ENCODE results near the gene ANKH. TPM values are rescaled to one million over a fixed set of nuclear protein-coding genes. Genes with fewer than 3 reads are reported as not detected.

Gene ANKH
- total RNA-seq, 1 experiment from 2014 or later, result 81.4 TPM

- POLR2A ChIA-PET (ENCODE audit: unreplicated experiment), result no interaction called here
- Histone ChIP-seq H4K20me1 (ENCODE audit: insufficient read depth) (no peaks in the 10 kb centered on the region), H3K9me2 (ENCODE audit: insufficient read depth) (no peaks in the 10 kb centered on the region), H3K4me3 (no peak overlapping the region), H2AFZ (no peak overlapping the region), H3K79me2 (ENCODE audit: low read depth) (no peaks in the 10 kb centered on the region), H3K36me3 (ENCODE audit: low read depth) (no peaks in the 10 kb centered on the region), H3K9me3 (ENCODE audit: insufficient read depth, low read depth) (no peaks in the 10 kb centered on the region), H3K4me2 (no peak overlapping the region), H3K27ac (no peak overlapping the region), H3F3A (ENCODE audit: insufficient read depth, low read depth) (no peaks in the 10 kb centered on the region), H3K27me3 (ENCODE audit: insufficient read depth, low read depth) (0 out of 2 replicates have a peak, but pooled peaks cover 5% of the 10 kb centered on the region), H3K4me1 (replicated peaks; ENCODE audit: insufficient read depth) (no peaks in the 10 kb centered on the region)
- BruUV-seq (replicated peaks), result no TSS peak
- CTCF ChIA-PET, result no interaction called here
- intact Hi-C loops (cut with micrococcal nuclease; ENCODE audit: unreplicated experiment), result no loop called here
- no peak for DNase-seq
- TF ChIP-seq CTCF (conservative IDR thresholded peaks at IDR 0.05) (no peak), EZH2 (IDR thresholded peaks at IDR 0.05; ENCODE audit: low read depth) (no peak)
Observed at GRCh38 chr5:14830210-14831005, 41.2 kb downstream of the ANKH start.

GRCh38 chr5:14829396-14829795 lies 42.2 kb downstream of the ANKH start:
- Histone ChIP-seq H3K4me1 (replicated peaks; ENCODE audit: insufficient read depth) (no peaks in the 10 kb centered on the region), H3K27ac (no peak overlapping the region), H3K9me3 (ENCODE audit: insufficient read depth, low read depth) (no peaks in the 10 kb centered on the region), H3K4me2 (no peak overlapping the region), H3F3A (ENCODE audit: insufficient read depth, low read depth) (no peaks in the 10 kb centered on the region), H3K27me3 (ENCODE audit: insufficient read depth, low read depth) (0 out of 2 replicates have a peak, but pooled peaks cover 5% of the 10 kb centered on the region), H3K36me3 (ENCODE audit: low read depth) (no peaks in the 10 kb centered on the region), H3K4me3 (no peak overlapping the region), H3K9me2 (ENCODE audit: insufficient read depth) (no peaks in the 10 kb centered on the region), H3K79me2 (ENCODE audit: low read depth) (no peaks in the 10 kb centered on the region), H4K20me1 (ENCODE audit: insufficient read depth) (no peaks in the 10 kb centered on the region), H2AFZ (no peak overlapping the region)
- ChIA-PET POLR2A (ENCODE audit: unreplicated experiment) (no interaction called here), CTCF (no interaction called here)
- no TSS peak for BruUV-seq (replicated peaks)
- intact Hi-C loops (cut with micrococcal nuclease; ENCODE audit: unreplicated experiment), result no loop called here
- TF ChIP-seq CTCF (conservative IDR thresholded peaks at IDR 0.05) (no peak), EZH2 (IDR thresholded peaks at IDR 0.05; ENCODE audit: low read depth) (no peak)
- DNase-seq, result no peak

- H3K79me2 ChIP-seq (ENCODE audit: low read depth), result no peaks in the 10 kb centered on the region
- intact Hi-C loops (cut with micrococcal nuclease; ENCODE audit: unreplicated experiment), result no loop called here
- no peaks in the 10 kb centered on the region for H3K9me3 ChIP-seq (ENCODE audit: insufficient read depth, low read depth)
- BruUV-seq (replicated peaks), result no TSS peak
- no peak for DNase-seq
- no peaks in the 10 kb centered on the region for H3K36me3 ChIP-seq (ENCODE audit: low read depth)
- TF ChIP-seq EZH2 (IDR thresholded peaks at IDR 0.05; ENCODE audit: low read depth) (no peak), CTCF (conservative IDR thresholded peaks at IDR 0.05) (no peak)
- H4K20me1 ChIP-seq (ENCODE audit: insufficient read depth), result no peaks in the 10 kb centered on the region
- no peaks in the 10 kb centered on the region for H3F3A ChIP-seq (ENCODE audit: insufficient read depth, low read depth)
- H3K27me3 ChIP-seq (ENCODE audit: insufficient read depth, low read depth), result 0 out of 2 replicates have a peak, but pooled peaks cover 5% of the 10 kb centered on the region
- no peaks in the 10 kb centered on the region for H3K9me2 ChIP-seq (ENCODE audit: insufficient read depth)
- no peak overlapping the region for H3K4me3 ChIP-seq
- no peak overlapping the region for H2AFZ ChIP-seq
- ChIA-PET CTCF (interaction anchor here (0.6 kb wide), 1 partner anchor 198 kb away, joined by 3 read pairs; no protein-coding TSS in a partner anchor), POLR2A (ENCODE audit: unreplicated experiment) (no interaction called here)
- no peak overlapping the region for H3K27ac ChIP-seq
- no peak overlapping the region for H3K4me2 ChIP-seq
- no peaks in the 10 kb centered on the region for H3K4me1 ChIP-seq (replicated peaks; ENCODE audit: insufficient read depth)
Observed at GRCh38 chr5:14826714-14827113, 44.9 kb downstream of the ANKH start.
